Heart left ventricle (tissue), 16 donors: ENCODE data around the gene FMN2. TPM values are rescaled to one million over a fixed set of nuclear protein-coding genes. Genes with fewer than 3 reads are reported as not detected.
A peak's percentile ranks its signal among the peaks of the same experiment; 100 is the strongest.

Experiments
- ATAC-seq, 4 donors: fragments of 200-7000 bp; cut with Tn5 transposase; one replicate each; pipeline ENCODE4 v1.9.1; 2020 to 2022; ENCODE audit warnings: moderate library complexity in 4 of 4, mild to moderate bottlenecking in 3 of 4, moderate number of reproducible peaks in 1 of 4
- DNase-seq, 5 donors: peaks; one replicate each; pipeline ENCODE4 v3.0.0-alpha.2; 2020
- H3K27ac ChIP-seq, 12 donors: fragments of 200-600 bp; sonication (generic) in 4 of 12; one replicate each; pipeline versions ENCODE4 v1.5.0 to v1.8.0; 2016 to 2022; ENCODE audit warnings: mild to moderate bottlenecking in 2 of 12
- H3K27me3 ChIP-seq, 9 donors: fragments of 200-600 bp; sonication (generic) in 2 of 9; one replicate each; pipeline versions ENCODE4 v1.5.1 to v1.8.0; 2016 to 2022; ENCODE audit warnings: mild to moderate bottlenecking in 3 of 9
- H3K36me3 ChIP-seq, 9 donors: fragments of 200-600 bp; sonication (generic) in 2 of 9; one replicate each; pipeline versions ENCODE4 v1.5.0 to v1.8.0; 2018 to 2022; ENCODE audit warnings: mild to moderate bottlenecking in 2 of 9
- H3K4me1 ChIP-seq, 12 donors: fragments of 200-600 bp; sonication (generic) in 4 of 12; one replicate each; pipeline versions ENCODE4 v1.5.0 to v1.8.0; 2016 to 2022; ENCODE audit warnings: mild to moderate bottlenecking in 3 of 12
- H3K4me3 ChIP-seq, 12 donors: fragments of 200-600 bp; sonication (generic) in 4 of 12; one replicate each; pipeline versions ENCODE4 v1.5.0 to v1.8.0; 2017 to 2022; ENCODE audit warnings: mild to moderate bottlenecking in 9 of 12, moderate library complexity in 4 of 12
- H3K9me3 ChIP-seq, 12 donors: fragments of 200-600 bp; sonication (generic) in 4 of 12; one replicate each; pipeline versions ENCODE4 v1.5.0 to v1.8.0; 2016 to 2022; ENCODE audit warnings: mild to moderate bottlenecking in 1 of 12
- POLR2A ChIP-seq, 2 donors: fragments of 450-650 bp; IDR thresholded peaks; one replicate each; pipeline ENCODE4 v1.6.1; 2017; ENCODE audit warnings: antibody characterized with exemption in 2 of 2, mild to moderate bottlenecking in 2 of 2, moderate library complexity in 2 of 2
- WGBS, 4 donors: extraction: QIAGEN DNeasy Blood & Tissue Kit in 2 of 4; methylation state at CpG; one replicate each; pipeline versions ENCODE4 v1.1.5 to v1.1.7; 2013 to 2018; 5-methylcytosine and 5-hydroxymethylcytosine counted together
- intact Hi-C, 10 donors: fragments of 100-400 bp; cut with DNase I; formaldehyde crosslinking; loops; one replicate each; pipeline versions ENCODE4 v1.11.1 to v1.14.2; 2022
- polyA plus RNA-seq, 2 donors: library from polyadenylated mRNA; stranded (reverse); fragments of 200-250 nt; gene quantifications; one replicate each; pipeline ENCODE4 v1.2.3, GENCODE V29; 2013
- total RNA-seq, 9 donors: library from RNA; depleted of rRNA in 2 of 9; stranded (reverse); fragments of >200 nt in 2 of 9; fragmentation: NEBNext Ultra II Directional in 3 of 9; extraction: Animal tissue kit (Norgen Biotek cat#: 25700) in 3 of 9; gene quantifications; one replicate each; pipeline versions ENCODE4 v1.1.0 to v1.2.4, GENCODE V29; 2016 to 2023
- TF ChIP-seq, protein P1 (sequence below), 12 donors: fragments of 200-600 bp; sonication (generic) in 4 of 12; IDR thresholded peaks; one replicate each; pipeline versions ENCODE4 v1.5.0 to v1.8.0; 2018 to 2022; ENCODE audit warnings: antibody characterized with exemption in 12 of 12, mild to moderate bottlenecking in 5 of 12
- donor health status: ischemic (EF 13 %, LVEDD 7.1; RV severe dilation, severe dysfunction).
- donor health status: healthy with polysubstance abuse.
- donor health status: DM: no; HTN: yes; CAD: no.
- donor health status: DM: no; HTN: no; CAD: no.
- donor health status: ischemic (EF 25% LVEDD 6.9; RV normal size, moderate dysfunction).
- donor health status: ischemic (EF 25% LVEDD 5.7; RV mildly dilated, moderate dysfunction).
- donor health status: healthy.
- donor health status: DM: yes; HTN: yes; CAD: no.
- donor health status: ischemic (EF 35%, LVEDD 5.7; RV mildly dilated, moderate dysfunction).
- donor health status: nonischemic (EF 11% LVEDD 7.7; RV severe dilation, severe dysfunction).
- donor health status: DM: yes; HTN: yes; CAD: no.
- donor health status: PGD.
- donor health status: ischemic (EF 29% LVEDD 5.4; RV normal size, mild dysfunction).
- donor health status: nonischemic (EF 23%, LVEDD 6.1; RV moderate dilation, normal function).

FMN2 gene
- total and polyA plus RNA-seq, 11 donors, result 0.11 to 1.9 (median 0.31) TPM; not detected in 8

DNA sequence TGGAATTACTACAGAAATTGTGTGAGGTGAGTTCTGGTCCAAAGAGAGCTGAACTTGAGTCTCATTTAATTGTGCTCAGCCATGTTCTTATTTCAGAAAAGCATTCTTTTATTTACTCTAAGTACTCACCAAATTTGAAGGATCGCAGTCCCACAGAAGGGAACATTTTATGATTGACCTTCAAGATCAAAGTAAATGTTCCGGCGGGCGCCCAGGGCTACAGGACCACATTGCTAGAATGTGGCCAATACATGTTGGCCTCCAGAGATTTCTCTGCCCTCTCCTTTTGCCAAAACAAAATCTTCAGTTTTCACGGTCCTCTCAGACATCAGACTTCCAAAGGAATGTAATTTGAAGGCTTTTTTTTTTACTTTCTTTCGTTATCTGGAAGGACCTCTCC, 237.8 kb downstream of the FMN2 start:
- intact Hi-C loops, result no loop called here
- DNase-seq (no peak), ATAC-seq (no peak)
- Histone ChIP-seq H3K27ac (no peak overlapping the region), H3K36me3 (no peaks in the 10 kb centered on the region), H3K4me3 (no peak overlapping the region), H3K4me1 (no peaks in the 10 kb centered on the region), H3K9me3 (no peaks in the 10 kb centered on the region), H3K27me3 (no peaks in the 10 kb centered on the region)
- WGBS, 4 donors, result 85 to 89% (median 86%) methylated on average over 6 of the region's 6 CpGs
- TF ChIP-seq POLR2A (IDR thresholded peaks at IDR 0.05), result no peak
- TF ChIP-seq, protein P1, sequence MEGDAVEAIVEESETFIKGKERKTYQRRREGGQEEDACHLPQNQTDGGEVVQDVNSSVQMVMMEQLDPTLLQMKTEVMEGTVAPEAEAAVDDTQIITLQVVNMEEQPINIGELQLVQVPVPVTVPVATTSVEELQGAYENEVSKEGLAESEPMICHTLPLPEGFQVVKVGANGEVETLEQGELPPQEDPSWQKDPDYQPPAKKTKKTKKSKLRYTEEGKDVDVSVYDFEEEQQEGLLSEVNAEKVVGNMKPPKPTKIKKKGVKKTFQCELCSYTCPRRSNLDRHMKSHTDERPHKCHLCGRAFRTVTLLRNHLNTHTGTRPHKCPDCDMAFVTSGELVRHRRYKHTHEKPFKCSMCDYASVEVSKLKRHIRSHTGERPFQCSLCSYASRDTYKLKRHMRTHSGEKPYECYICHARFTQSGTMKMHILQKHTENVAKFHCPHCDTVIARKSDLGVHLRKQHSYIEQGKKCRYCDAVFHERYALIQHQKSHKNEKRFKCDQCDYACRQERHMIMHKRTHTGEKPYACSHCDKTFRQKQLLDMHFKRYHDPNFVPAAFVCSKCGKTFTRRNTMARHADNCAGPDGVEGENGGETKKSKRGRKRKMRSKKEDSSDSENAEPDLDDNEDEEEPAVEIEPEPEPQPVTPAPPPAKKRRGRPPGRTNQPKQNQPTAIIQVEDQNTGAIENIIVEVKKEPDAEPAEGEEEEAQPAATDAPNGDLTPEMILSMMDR (IDR thresholded peaks at IDR 0.05), result no peak

DNA sequence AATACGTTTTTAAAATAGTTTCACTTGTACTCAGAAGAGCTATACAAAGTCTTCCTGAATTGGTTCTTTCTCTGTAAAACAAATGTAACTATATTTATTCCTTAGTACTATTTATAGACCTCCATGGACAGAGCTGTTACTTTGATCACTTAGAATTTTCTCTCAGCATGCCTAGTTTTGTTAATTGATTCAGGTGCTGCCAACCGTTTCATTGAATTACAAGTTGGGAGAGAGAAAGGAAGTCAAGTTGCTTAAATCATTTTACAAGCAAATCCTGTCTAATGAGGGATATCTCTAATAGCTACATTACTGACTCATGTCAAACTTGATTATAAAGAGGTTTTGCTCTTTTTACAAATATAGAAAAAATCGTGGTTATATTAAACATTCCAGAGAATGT, 241.0 kb downstream of the FMN2 start:
- 39 to 50% (median 47%) methylated on average over 3 of the region's 3 CpGs for WGBS, 4 donors
- TF ChIP-seq, protein P1 (IDR thresholded peaks at IDR 0.05), result no peak
- no peak for TF ChIP-seq POLR2A (IDR thresholded peaks at IDR 0.05)
- no peaks in the 10 kb centered on the region for H3K36me3 ChIP-seq
- DNase-seq (no peak), ATAC-seq (no peak)
- H3K27me3 ChIP-seq, result no peaks in the 10 kb centered on the region
- no peak overlapping the region for H3K27ac ChIP-seq
- intact Hi-C loops, result no loop called here
- H3K9me3 ChIP-seq, result no peaks in the 10 kb centered on the region
- H3K4me3 ChIP-seq, result no peak overlapping the region
- no peaks in the 10 kb centered on the region for H3K4me1 ChIP-seq

DNA sequence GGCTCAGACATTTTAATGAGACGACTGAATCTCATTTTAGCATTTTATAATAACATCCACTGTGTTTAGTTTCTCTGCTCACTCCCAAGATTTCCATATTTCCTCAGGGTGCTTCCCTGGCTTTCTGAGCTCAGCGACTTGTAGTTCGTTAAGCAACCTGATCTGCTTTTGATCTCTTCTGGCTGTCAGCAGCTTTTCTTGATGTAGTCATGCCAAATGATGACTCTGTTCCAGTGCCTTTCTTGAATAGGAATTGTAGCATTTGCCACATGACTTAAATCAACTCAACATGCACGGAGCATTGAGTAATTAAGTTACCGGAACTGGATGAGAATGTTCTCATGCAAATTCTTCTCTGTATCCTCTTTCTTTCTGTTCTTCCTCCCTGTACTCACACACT, 246.1 kb downstream of the FMN2 start:
- no peaks in the 10 kb centered on the region for H3K4me1 ChIP-seq
- DNase-seq, result no peak
- TF ChIP-seq, protein P1 (IDR thresholded peaks at IDR 0.05), result no peak
- no peak for TF ChIP-seq POLR2A (IDR thresholded peaks at IDR 0.05)
- H3K9me3 ChIP-seq, result no peaks in the 10 kb centered on the region
- intact Hi-C loops, result no loop called here
- peak overlapping the region in 1 of 12 donors; percentile 50 for H3K27ac ChIP-seq
- peaks cover 0 to 6% (median 0%) of the 10 kb centered on the region in 9 donors for H3K27me3 ChIP-seq
- H3K36me3 ChIP-seq, result no peaks in the 10 kb centered on the region
- 26 to 34% (median 29%) methylated on average over 5 of the region's 5 CpGs for WGBS, 4 donors
- H3K4me3 ChIP-seq, result no peak overlapping the region
- ATAC-seq, result no peak

DNA sequence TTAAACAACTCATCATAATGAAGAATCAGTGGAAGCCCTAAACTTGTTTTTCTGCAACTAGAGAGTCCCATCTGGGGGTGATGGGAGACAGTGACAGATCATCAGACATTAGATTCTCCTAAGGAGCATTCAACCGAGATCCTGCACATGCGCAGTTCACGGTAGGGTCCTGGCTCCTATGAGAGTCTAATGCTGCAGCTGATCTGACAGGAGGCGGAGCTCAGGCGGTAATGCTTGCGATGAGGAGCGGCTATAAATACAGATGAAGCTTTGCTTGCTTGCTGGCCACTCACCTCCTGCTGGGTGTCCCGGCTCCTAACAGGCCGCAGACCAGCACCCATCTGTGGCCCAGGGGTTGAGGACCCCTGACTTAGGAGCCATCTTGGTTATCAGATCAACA, 247.2 kb downstream of the FMN2 start:
- H3K27me3 ChIP-seq, result peaks cover 0 to 6% (median 0%) of the 10 kb centered on the region in 9 donors
- DNase-seq (no peak), ATAC-seq (no peak)
- TF ChIP-seq, protein P1 (IDR thresholded peaks at IDR 0.05), result no peak
- TF ChIP-seq POLR2A (IDR thresholded peaks at IDR 0.05), result no peak
- H3K27ac ChIP-seq, result peak overlapping the region in 1 of 12 donors; percentile 50
- 87 to 97% (median 89%) methylated on average over 8 to 9 of the region's 9 CpGs for WGBS, 4 donors
- H3K36me3 ChIP-seq, result no peaks in the 10 kb centered on the region
- intact Hi-C loops, result no loop called here
- no peaks in the 10 kb centered on the region for H3K4me1 ChIP-seq
- no peaks in the 10 kb centered on the region for H3K9me3 ChIP-seq
- no peak overlapping the region for H3K4me3 ChIP-seq
